HG03025 (cell line): Measurements from ENCODE around the gene PRPF31.
"Not testable (repeated sequence)": the region's sequence is repeated elsewhere in the genome, so short reads cannot be mapped to it uniquely, and the experiment has no call there.

Source experiments
- ATAC-seq: cut with Tn5 transposase; IDR thresholded peaks from one replicate; pipeline ENCODE4 v1.9.1; 2021; ENCODE audit warnings: mild to moderate bottlenecking, moderate library complexity; ENCODE audit not compliant: unreplicated experiment, low FRiP score

Gene PRPF31

GRCh38 chr19:54160182-54160811, 44.7 kb downstream of the PRPF31 start:
- ATAC-seq: no peak

DNA sequence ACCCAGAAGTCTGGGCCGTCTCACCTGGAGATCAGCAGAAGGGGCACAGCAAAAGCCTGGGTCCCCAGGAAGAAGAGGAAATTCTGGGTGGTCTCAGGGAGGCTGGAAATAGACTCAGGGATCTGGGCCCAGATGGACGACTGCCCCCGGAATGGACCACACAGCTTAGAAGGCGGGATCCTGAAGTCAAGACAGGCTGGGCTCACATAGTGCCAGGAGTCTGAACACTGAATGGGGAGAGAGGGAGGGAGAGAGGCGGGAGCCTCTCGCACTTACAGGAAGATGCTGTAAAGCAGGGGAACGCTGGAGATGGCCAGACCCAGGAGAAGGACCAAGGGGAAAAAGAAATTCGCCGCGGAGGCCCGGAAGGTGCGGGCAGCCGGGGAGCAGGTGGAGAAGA, 45.3 kb downstream of the PRPF31 start:
- ATAC-seq: no peak

DNA sequence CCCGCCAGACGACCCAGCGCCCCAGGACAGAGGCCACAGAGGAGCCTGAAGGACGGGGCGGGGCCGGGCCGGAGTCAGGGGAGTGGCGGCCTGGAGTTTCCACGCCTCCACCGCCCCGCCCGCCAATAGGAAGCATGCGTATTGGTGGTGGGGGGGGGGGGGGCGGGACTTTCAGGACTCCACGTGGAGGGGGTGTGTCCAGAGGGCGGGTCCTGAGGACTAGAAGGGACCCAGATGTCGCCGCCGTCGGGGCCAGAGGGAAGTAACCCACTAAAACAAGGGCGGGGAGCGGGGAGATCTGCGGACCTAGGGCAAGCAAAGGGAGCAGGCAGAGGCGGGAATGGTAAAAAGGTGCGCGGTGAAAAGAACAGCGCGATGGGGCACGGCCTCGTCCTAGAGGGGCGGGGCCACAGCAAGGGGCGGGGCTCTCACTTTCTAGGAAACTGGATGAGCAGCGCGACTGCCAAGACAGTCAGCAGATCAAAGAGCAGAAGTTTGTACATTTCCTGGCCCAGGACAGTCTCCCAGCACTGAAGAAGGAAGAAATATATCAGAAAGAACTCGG, 46.8 kb downstream of the PRPF31 start:
- no peak for ATAC-seq

DNA sequence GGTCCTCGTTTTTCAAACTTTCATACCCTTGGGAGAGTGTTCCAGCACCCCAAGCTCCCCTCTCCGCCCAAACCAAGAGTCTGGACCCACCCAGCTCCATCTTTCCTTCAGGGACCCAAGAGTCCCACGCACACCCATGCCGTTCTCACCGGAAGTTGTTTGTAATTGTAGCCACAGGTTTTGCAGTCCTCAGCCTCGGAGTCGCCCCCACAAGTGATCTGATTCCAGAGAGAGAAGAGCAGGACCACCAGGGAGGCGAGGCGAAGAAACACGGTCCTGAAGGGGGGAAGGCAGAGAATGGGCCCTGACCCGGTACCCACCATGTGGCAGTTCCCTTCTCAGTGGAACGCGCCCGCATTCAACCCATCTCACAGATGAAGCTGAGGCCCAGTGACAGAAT, 47.3 kb downstream of the PRPF31 start:
- no peak for ATAC-seq

- ATAC-seq: no peak
Measured at GRCh38 chr19:54164369-54165068, 49.0 kb downstream of the PRPF31 start.

GRCh38 chr19:54165222-54165621, 49.7 kb downstream of the PRPF31 start:
- no peak for ATAC-seq

DNA sequence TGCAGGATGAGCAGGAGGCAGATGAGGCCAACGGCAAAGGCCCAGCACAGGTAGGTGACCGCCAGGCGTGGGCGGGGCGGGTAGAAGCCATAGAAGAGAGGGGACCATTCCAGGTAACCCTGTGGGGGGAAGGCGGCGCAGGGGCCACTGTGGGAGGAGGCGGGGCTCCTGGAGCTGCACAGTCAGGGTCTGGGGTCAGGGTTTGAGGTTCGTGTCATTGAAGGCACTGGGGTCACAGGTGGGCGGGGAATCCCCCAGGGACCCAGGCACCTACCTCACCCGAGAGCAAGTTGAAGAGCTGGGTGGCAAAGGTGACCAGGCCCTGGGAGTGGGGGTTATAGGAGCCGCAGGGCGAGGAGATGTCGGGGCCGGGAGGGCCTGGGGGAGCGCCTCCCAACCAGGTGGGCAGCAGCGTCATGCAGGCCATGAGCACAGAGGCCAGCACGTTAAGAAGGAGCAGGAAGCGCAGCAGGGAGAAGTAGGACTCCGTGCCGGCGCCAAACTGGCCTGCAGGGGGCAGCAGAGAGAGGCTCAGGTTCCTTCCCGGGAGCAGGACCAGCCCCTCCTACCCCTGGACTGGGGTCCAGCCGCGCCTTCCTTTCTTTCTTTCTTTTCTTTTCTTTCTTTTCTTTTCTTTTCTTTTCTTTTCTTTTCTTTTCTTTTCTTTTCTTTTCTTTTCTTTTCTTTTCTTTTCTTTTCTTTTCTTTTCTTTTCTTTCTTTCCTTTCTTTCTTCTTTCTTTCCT, 52.8 kb downstream of the PRPF31 start:
- no peak for ATAC-seq

GRCh38 chr19:54169149-54169740, 53.7 kb downstream of the PRPF31 start:
- no peak for ATAC-seq

GRCh38 chr19:54171736-54172431, 56.3 kb downstream of the PRPF31 start:
- not testable (repeated sequence) for ATAC-seq

- ATAC-seq: no peak
Measured at GRCh38 chr19:54172471-54173358, 57.2 kb downstream of the PRPF31 start, which contains the start of gene TMC4. Gene TMC4 (minus strand): TSS chr19:54173160. CDS start chr19:54173117, 43 bp downstream.

DNA sequence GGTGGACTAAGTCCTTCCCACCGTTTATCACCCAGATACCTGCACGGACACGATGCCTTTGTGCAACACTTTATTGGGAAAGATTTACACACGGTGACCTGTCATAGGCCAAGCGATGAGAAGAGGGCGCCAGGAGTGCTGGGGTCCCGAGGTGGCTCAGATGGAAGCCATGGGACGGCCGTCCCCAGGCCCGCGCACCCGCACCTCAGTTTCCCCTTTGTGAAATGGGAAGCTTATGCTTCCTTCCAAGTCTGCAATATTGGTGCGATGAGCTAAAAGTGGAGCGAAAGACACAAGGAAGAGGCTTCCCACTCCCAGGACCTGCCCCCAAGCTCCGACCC, 57.8 kb downstream of the PRPF31 start:
- ATAC-seq: no peak

GRCh38 chr19:54173951-54174834, 58.6 kb downstream of the PRPF31 start:
- no peak for ATAC-seq

- no peak for ATAC-seq
Measured at GRCh38 chr19:54178581-54179261, 63.2 kb downstream of the PRPF31 start.

GRCh38 chr19:54179262-54179852, 63.8 kb downstream of the PRPF31 start:
- ATAC-seq: no peak

DNA sequence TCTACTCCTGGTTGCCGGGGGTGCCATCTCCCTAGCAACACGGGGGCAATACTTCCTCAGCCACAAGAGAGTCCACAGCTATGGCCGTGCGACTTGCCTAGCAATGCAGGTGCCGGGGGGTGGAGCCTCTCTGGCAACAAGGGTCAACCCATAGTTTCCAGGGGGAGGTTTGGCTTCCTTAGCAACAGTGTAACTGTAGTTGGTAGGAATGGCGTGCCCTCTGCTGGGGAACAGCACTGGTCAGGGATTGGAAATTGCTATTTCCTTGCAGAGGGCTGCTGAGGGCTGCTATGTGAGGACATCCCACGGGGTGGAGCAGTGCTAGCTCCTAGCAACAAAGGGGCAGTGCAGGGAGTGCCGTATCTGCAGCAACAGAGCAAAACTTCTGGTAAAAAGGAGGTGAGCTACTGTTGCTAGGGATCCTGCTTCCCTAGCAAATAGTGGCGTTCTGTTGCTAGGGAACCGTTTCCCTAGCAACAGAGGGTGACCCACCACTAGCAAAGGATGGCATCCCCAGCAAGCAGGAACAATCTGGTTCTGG, 64.4 kb downstream of the PRPF31 start:
- ATAC-seq: no peak

GRCh38 chr19:54180691-54181091, 65.1 kb downstream of the PRPF31 start:
- no peak for ATAC-seq
